Thymus (tissue), 11 donors: Measurements from ENCODE around the gene SPOCK2. TPM values are rescaled to one million over a fixed set of nuclear protein-coding genes. Genes with fewer than 3 reads are reported as not detected.
A peak's percentile ranks its signal among the peaks of the same experiment; 100 is the strongest.

Experiments used
- DNase-seq, 9 donors: peaks; one replicate each; pipeline ENCODE4 v3.0.0-alpha.2; 2013; ENCODE audit warnings: low spot score in 9 of 9, low read depth in 6 of 9, missing footprints in 1 of 9
- H3K27ac ChIP-seq, 2 donors: one replicate each; pipeline ENCODE4 v1.5.1; 2013; ENCODE audit warnings: control low read depth in 1 of 2, low read depth in 1 of 2, low read length in 1 of 2, mild to moderate bottlenecking in 1 of 2, moderate library complexity in 1 of 2
- H3K27me3 ChIP-seq, 2 donors: one replicate each; pipeline ENCODE4 v1.5.1; 2013; ENCODE audit warnings: low read length in 1 of 2; ENCODE audit not compliant: control insufficient read depth in 2 of 2, insufficient read depth in 1 of 2
- H3K36me3 ChIP-seq, 2 donors: one replicate each; pipeline ENCODE4 v1.5.1; 2013; ENCODE audit warnings: low read length in 1 of 2, mild to moderate bottlenecking in 1 of 2, moderate library complexity in 1 of 2; ENCODE audit not compliant: control insufficient read depth in 2 of 2, insufficient read depth in 2 of 2
- H3K4me1 ChIP-seq, 2 donors: one replicate each; pipeline ENCODE4 v1.5.1; 2013; ENCODE audit warnings: low read length in 2 of 2; ENCODE audit not compliant: control insufficient read depth in 2 of 2, insufficient read depth in 2 of 2
- H3K4me3 ChIP-seq, 2 donors: one replicate each; pipeline ENCODE4 v1.5.1; 2013; ENCODE audit warnings: low read length in 2 of 2, control low read depth in 1 of 2, mild to moderate bottlenecking in 1 of 2
- H3K9me3 ChIP-seq, 2 donors: one replicate each; pipeline ENCODE4 v1.5.1; 2013; ENCODE audit warnings: low read length in 1 of 2, mild to moderate bottlenecking in 1 of 2; ENCODE audit not compliant: control insufficient read depth in 2 of 2, insufficient read depth in 1 of 2
- WGBS: extraction: QIAGEN DNeasy Blood & Tissue Kit; methylation state at CpG from one replicate; pipeline ENCODE4 v1.1.7; 2013; 5-methylcytosine and 5-hydroxymethylcytosine counted together
- polyA plus RNA-seq: library from polyadenylated mRNA; stranded (reverse); fragments of 200-250 nt; gene quantifications from one replicate; pipeline ENCODE4 v1.2.3, GENCODE V29; 2013
- total RNA-seq: library from RNA; stranded (reverse); fragments of 120-200 nt; gene quantifications from one replicate; pipeline ENCODE4 v1.2.4, GENCODE V29; 2013
- donor health status: healthy.

Gene SPOCK2
- total and polyA plus RNA-seq, 2 donors, result 91.6 to 163 TPM

- Histone ChIP-seq H3K4me1 (peaks cover 0 to 21% of the 10 kb centered on the region in 2 donors), H3K27ac (no peak overlapping the region)
- DNase-seq, result no peak
Measured at GRCh38 chr10:72014197-72014596, 74.2 kb downstream of the SPOCK2 start.

GRCh38 chr10:72013202-72013945, 75.0 kb downstream of the SPOCK2 start:
- H3K27ac ChIP-seq, result peak overlapping the region in 1 of 2 donors; percentile 35
- no peaks in the 10 kb centered on the region for H3K36me3 ChIP-seq
- peaks cover 0 to 28% of the 10 kb centered on the region in 2 donors for H3K4me1 ChIP-seq
- no peak overlapping the region for H3K4me3 ChIP-seq
- no peak for DNase-seq
- H3K27me3 ChIP-seq, result peaks cover 0 to 4% of the 10 kb centered on the region in 2 donors
- H3K9me3 ChIP-seq, result peaks cover 0 to 4% of the 10 kb centered on the region in 2 donors
- WGBS, result 97% methylated on average over 13 of the region's 13 CpGs

More at GRCh38 chr10:72014197-72014596, 74.2 kb downstream of the SPOCK2 start:
- peaks cover 0 to 4% of the 10 kb centered on the region in 2 donors for H3K9me3 ChIP-seq
- no peaks in the 10 kb centered on the region for H3K36me3 ChIP-seq
- H3K4me3 ChIP-seq, result no peak overlapping the region
- 52% methylated on average over 2 of the region's 2 CpGs for WGBS
- peaks cover 0 to 4% of the 10 kb centered on the region in 2 donors for H3K27me3 ChIP-seq

- peaks cover 0 to 2% of the 10 kb centered on the region in 2 donors for H3K27me3 ChIP-seq
- no peaks in the 10 kb centered on the region for H3K36me3 ChIP-seq
- peaks cover 0 to 27% of the 10 kb centered on the region in 2 donors for H3K4me1 ChIP-seq
- H3K27ac ChIP-seq, result no peak overlapping the region
- DNase-seq, result no peak
- H3K4me3 ChIP-seq, result no peak overlapping the region
- peaks cover 0 to 4% of the 10 kb centered on the region in 2 donors for H3K9me3 ChIP-seq
- 97% methylated on average over 7 of the region's 7 CpGs for WGBS
Measured at GRCh38 chr10:72012796-72013195, 75.6 kb downstream of the SPOCK2 start.

DNA sequence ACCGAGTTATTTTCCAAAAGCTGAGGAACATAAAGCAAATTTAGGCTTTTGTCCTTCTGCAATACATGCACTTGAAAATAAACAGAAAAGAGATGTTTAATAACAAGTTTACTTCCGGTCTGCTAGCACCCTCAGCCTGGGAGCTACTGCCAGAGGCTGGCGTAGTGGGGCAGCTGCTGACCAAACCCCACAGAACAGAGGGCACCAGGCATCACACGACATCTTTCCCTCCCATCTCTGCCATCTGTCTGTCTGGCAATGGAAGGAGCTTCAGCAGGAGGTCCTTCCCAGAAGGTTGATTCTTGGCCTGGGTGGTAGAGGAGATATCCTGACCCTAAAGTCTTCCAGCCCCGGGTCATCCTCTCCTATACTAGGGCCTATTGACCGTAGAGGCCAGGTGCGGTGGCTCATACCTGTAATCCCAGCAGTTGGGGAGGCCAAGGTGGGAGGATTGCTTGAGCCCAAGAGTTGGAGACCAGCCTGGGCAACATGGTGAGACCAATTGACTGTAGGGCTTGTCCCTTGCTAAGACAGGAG, 76.3 kb downstream of the SPOCK2 start:
- WGBS, result 99% methylated on average over 7 of the region's 7 CpGs
- Histone ChIP-seq H3K4me3 (no peak overlapping the region), H3K27ac (no peak overlapping the region), H3K9me3 (peaks cover 0 to 4% of the 10 kb centered on the region in 2 donors), H3K4me1 (peaks cover 0 to 28% of the 10 kb centered on the region in 2 donors), H3K27me3 (no peaks in the 10 kb centered on the region), H3K36me3 (no peaks in the 10 kb centered on the region)
- DNase-seq, result no peak

DNA sequence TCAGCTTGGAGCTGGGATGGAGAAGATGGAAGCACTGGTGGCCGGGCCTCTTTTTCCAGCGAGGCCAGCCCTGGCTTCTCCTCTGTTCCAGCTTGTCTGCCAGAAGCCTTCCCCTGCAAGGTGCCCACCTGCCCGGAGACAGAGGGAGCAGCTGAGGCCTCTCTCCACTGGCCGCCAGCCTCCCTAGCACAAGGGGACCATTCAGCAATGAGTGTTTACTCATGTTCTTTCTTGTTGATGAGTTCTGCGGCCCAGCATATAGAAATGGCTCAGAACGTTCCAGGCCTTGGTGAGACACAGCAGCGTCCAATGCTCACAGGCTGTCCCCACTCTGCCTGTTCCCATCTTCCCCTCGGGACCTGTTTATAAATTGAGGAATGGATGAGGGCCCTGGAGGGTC, 76.9 kb downstream of the SPOCK2 start:
- Histone ChIP-seq H3K4me1 (peaks cover 0 to 30% of the 10 kb centered on the region in 2 donors), H3K9me3 (peaks cover 0 to 4% of the 10 kb centered on the region in 2 donors), H3K27me3 (no peaks in the 10 kb centered on the region), H3K36me3 (no peaks in the 10 kb centered on the region), H3K4me3 (no peak overlapping the region), H3K27ac (no peak overlapping the region)
- 98% methylated on average over 8 of the region's 8 CpGs for WGBS
- DNase-seq, result no peak

DNA sequence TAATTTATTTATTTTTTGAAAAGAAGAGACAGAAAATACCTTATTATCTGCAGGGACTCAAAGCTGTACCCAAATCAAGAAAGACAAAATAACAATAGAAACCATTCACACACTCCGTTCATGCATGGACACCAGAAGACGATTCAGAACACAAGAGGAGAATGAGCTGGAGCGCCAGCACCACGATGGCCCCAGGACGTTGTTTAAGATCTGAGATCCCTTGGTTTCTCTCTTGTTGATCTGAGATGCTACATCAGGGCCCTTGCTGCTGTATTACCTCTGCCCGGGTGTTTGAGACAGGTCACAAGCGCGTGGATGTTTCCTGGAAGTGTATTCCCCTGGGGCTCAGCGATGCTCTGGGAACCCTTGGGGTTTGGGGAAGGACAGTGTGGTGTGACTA, 77.3 kb downstream of the SPOCK2 start:
- H3K4me1 ChIP-seq, result peaks cover 0 to 30% of the 10 kb centered on the region in 2 donors
- H3K27ac ChIP-seq, result no peak overlapping the region

GRCh38 chr10:72010234-72010973, 77.9 kb downstream of the SPOCK2 start:
- no peak for DNase-seq
- H3K27me3 ChIP-seq, result no peaks in the 10 kb centered on the region
- H3K4me1 ChIP-seq, result peaks cover 0 to 30% of the 10 kb centered on the region in 2 donors
- H3K4me3 ChIP-seq, result no peak overlapping the region
- WGBS, result 96% methylated on average over 7 of the region's 7 CpGs
- H3K9me3 ChIP-seq, result peaks cover 0 to 4% of the 10 kb centered on the region in 2 donors
- peak overlapping the region in 1 of 2 donors; percentile 80 for H3K27ac ChIP-seq
- no peaks in the 10 kb centered on the region for H3K36me3 ChIP-seq

More for the DNA sequence above, 77.3 kb downstream of the SPOCK2 start:
- Histone ChIP-seq H3K4me3 (no peak overlapping the region), H3K9me3 (peaks cover 0 to 4% of the 10 kb centered on the region in 2 donors), H3K27me3 (no peaks in the 10 kb centered on the region), H3K36me3 (no peaks in the 10 kb centered on the region)
- no peak for DNase-seq
- WGBS, result 98% methylated on average over 9 of the region's 9 CpGs

DNA sequence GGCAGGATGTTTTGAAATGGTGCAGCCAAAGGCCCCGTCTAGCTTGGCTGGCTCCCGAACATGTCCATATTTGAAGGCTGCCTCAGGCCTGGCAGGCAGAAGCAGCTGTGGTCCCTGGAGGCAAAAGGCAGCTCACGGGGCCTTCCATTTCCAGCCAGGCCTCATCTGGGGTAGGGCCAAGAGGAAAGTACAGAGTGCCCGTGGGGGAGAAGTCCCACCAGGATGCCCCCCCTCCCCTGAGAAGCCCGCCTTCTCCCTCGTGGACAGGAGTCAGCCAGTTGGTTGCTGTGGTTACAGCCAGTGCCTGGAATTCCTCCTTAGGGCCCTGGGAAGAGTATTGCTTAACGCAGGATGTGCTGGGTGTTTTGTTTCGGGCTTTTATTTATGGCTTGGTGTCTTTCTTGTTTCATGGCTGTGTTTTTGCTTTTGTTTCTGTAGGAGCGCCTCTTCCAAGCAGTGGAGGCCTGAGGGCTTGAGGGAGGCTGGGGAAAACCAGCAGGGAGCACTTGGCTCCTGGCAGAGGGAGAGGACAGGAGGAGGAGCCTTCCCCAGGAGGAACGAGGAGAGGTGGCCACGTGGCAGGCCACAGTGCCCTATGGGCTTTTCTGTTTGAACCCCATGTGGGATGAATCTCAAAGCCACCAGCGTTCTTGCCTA, 78.8 kb downstream of the SPOCK2 start:
- Histone ChIP-seq H3K36me3 (no peaks in the 10 kb centered on the region), H3K27ac (peak overlapping the region; percentile 72 to 80), H3K4me1 (peaks cover 0 to 28% of the 10 kb centered on the region in 2 donors), H3K27me3 (no peaks in the 10 kb centered on the region), H3K4me3 (no peak overlapping the region), H3K9me3 (peaks cover 0 to 4% of the 10 kb centered on the region in 2 donors)
- DNase-seq, result no peak
- 79% methylated on average over 12 of the region's 12 CpGs for WGBS
